Thyroid gland (tissue), 4 donors: ENCODE results near the gene NBPF4. TPM values are rescaled to one million over a fixed set of nuclear protein-coding genes. Genes with fewer than 3 reads are reported as not detected.
A peak's percentile ranks its signal among the peaks of the same experiment; 100 is the strongest.

ENCODE experiments used
- DNase-seq, 2 donors: peaks; one replicate each; pipeline ENCODE4 v3.0.0-alpha.2; 2019
- H3K27ac ChIP-seq, 3 donors: fragments of 200-600 bp; sonication (generic); 1 replicate in 2 of 3; 2 replicates in 1 of 3; pipeline ENCODE4 v1.5.1; 2016 to 2019; ENCODE audit warnings: mild to moderate bottlenecking in 1 of 3, moderate library complexity in 1 of 3
- H3K27me3 ChIP-seq: fragments of 200-600 bp; sonication (generic); one replicate; pipeline ENCODE4 v1.5.1; 2019
- H3K36me3 ChIP-seq, 2 donors: fragments of 200-600 bp; sonication (generic); one replicate each; pipeline ENCODE4 v1.5.1; 2016 to 2019
- H3K4me1 ChIP-seq, 2 donors: fragments of 200-600 bp; sonication (generic); one replicate each; pipeline ENCODE4 v1.5.1; 2017 to 2019
- H3K4me3 ChIP-seq, 3 donors: fragments of 200-600 bp; sonication (generic); replicated peaks in 1 of 3; 1 replicate in 2 of 3; 2 replicates in 1 of 3; pipeline ENCODE4 v1.5.1; 2016; ENCODE audit warnings: mild to moderate bottlenecking in 1 of 3
- H3K9me3 ChIP-seq: fragments of 200-600 bp; sonication (generic); one replicate; pipeline ENCODE4 v1.5.1; 2017
- CTCF ChIP-seq, 6 experiments: fragments of 200-600 bp in 3 of 6; fragments of 450-650 bp in 3 of 6; sonication (generic) in 3 of 6; IDR thresholded peaks; one replicate each; pipeline ENCODE4 v1.5.1; 2016 to 2019; ENCODE audit warnings: antibody characterized with exemption in 6 of 6, mild to moderate bottlenecking in 2 of 6, inconsistent platforms in 1 of 6, moderate library complexity in 1 of 6
- POLR2A ChIP-seq, 2 donors: fragments of 450-650 bp; IDR thresholded peaks; one replicate each; pipeline ENCODE4 v1.6.1; 2017; ENCODE audit warnings: antibody characterized with exemption in 2 of 2, mild to moderate bottlenecking in 2 of 2, moderate library complexity in 1 of 2
- WGBS, 2 donors: methylation state at CpG; one replicate each; pipeline ENCODE4 v1.1.5; 2017; 5-methylcytosine and 5-hydroxymethylcytosine counted together
- intact Hi-C: fragments of 100-400 bp; cut with DNase I; formaldehyde crosslinking; loops from one replicate; pipeline ENCODE4 v1.15.1; 2023
- total RNA-seq, 4 donors: library from RNA; depleted of rRNA; stranded (reverse); fragments of >200 nt; gene quantifications; one replicate each; pipeline ENCODE4 v1.2.3, GENCODE V29; 2016

NBPF4 gene
- total RNA-seq, 4 donors from 2014 or later, result not detected

GRCh38 chr1:108190686-108191416, 53.0 kb downstream of the NBPF4 start:
- Histone ChIP-seq H3K27ac (peak overlapping the region; percentile 7 to 53 (median 47)), H3K4me3 (no peak overlapping the region), H3K4me1 (peaks cover 3 to 12% of the 10 kb centered on the region in 2 donors), H3K27me3 (no peaks in the 10 kb centered on the region), H3K36me3 (no peaks in the 10 kb centered on the region), H3K9me3 (no peaks in the 10 kb centered on the region)
- DNase-seq, result peak; percentile 69 to 80
- TF ChIP-seq CTCF (IDR thresholded peaks at IDR 0.05) (no peak), POLR2A (IDR thresholded peaks at IDR 0.05) (no peak)
- WGBS, 2 donors, result 49 to 57% methylated on average over 5 of the region's 5 CpGs
- intact Hi-C loops, result no loop called here

DNA sequence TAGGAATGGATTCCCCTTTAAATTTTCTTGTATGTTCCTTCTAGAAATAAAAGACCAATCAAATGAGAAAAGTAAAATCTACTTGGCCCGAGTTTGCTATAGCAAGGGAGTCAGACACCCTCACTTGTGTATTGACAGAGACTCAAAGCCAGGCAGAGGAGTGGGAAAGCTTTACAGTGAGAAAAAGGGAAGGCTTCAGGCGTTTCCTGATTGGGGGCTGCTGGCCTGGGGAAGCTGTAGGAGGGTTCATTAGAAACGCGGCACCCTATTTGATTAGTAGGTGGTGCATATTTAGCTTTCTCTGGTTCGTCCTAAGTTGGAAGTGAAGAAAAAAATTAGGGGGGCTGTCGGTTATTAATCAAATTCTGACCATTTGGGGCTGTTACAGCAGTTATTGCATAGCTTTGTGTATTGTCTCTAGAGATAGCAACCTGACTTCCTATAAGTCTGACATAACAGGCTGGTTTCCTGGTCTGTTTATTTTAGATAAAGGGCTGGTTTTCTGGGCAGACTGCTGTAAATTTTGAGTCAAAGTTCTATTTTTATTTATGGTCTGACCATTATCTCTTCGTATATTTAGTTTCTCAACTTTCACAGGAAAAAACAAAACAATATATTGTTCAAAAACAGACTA, 53.8 kb downstream of the NBPF4 start:
- H3K36me3 ChIP-seq, result no peaks in the 10 kb centered on the region
- H3K27ac ChIP-seq, result peak overlapping the region; percentile 7 to 53 (median 33)
- H3K4me1 ChIP-seq, result peaks cover 3 to 12% of the 10 kb centered on the region in 2 donors
- no peaks in the 10 kb centered on the region for H3K27me3 ChIP-seq
- H3K9me3 ChIP-seq, result no peaks in the 10 kb centered on the region
- TF ChIP-seq POLR2A (IDR thresholded peaks at IDR 0.05), result no peak
- TF ChIP-seq CTCF (IDR thresholded peaks at IDR 0.05), result no peak
- 82 to 89% methylated on average over 7 of the region's 7 CpGs for WGBS, 2 donors
- intact Hi-C loops, result no loop called here
- H3K4me3 ChIP-seq, result no peak overlapping the region
- no peak for DNase-seq

- Histone ChIP-seq H3K36me3 (peaks cover 0 to under 1% of the 10 kb centered on the region in 2 donors), H3K9me3 (no peaks in the 10 kb centered on the region), H3K27ac (no peak overlapping the region), H3K4me1 (peaks cover 3 to 12% of the 10 kb centered on the region in 2 donors), H3K27me3 (no peaks in the 10 kb centered on the region), H3K4me3 (no peak overlapping the region)
- intact Hi-C loops, result no loop called here
- TF ChIP-seq CTCF (IDR thresholded peaks at IDR 0.05) (no peak), POLR2A (IDR thresholded peaks at IDR 0.05) (no peak)
- no peak for DNase-seq
- WGBS, 2 donors, result 84 to 91% methylated on average over 1 of the region's 1 CpG
These were observed 55.1 kb downstream of the NBPF4 start for GRCh38 chr1:108188801-108189200.

DNA sequence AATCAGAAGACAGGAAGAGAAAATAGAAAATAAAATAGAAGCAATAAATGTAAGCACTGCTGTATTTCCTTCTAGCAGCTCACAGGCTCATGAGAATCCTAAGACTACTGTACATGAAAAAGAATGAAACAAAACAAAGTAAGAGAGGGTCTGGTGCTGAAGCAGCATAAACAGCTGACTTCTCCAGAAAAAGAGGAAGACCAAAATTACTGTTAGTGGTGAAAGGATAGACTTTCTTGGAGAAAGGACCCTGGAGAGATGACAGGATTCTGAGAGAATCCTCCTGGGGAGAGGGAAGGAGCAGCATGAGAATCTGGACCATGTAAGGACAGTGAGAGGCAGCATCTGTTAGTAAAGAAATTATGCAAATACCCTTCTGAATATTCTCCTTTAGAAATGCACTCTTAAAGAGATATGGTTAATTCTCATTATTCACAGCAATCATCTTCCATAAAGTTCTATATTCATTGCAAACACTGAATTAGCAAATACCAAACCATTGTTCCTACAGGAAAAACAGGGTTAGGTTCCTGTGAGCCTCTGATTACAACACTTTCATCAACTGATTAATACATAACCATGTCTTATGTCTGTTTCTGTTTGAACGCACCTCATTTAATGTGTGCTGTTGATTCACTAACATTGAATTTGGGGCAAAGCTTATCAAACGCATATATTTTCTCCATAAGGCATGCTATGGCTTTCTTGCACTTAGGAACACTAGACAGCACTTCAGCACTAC, 60.7 kb downstream of the NBPF4 start:
- WGBS, 2 donors, result 49 to 77% methylated on average over 2 of the region's 2 CpGs
- Histone ChIP-seq H3K9me3 (no peaks in the 10 kb centered on the region), H3K4me3 (no peak overlapping the region), H3K4me1 (peaks cover 0 to 6% of the 10 kb centered on the region in 2 donors), H3K27me3 (no peaks in the 10 kb centered on the region), H3K36me3 (peaks cover 0 to 11% of the 10 kb centered on the region in 2 donors), H3K27ac (no peak overlapping the region)
- TF ChIP-seq POLR2A (IDR thresholded peaks at IDR 0.05) (no peak), CTCF (IDR thresholded peaks at IDR 0.05) (no peak)
- no peak for DNase-seq
- intact Hi-C loops, result no loop called here
